ENCODE results near the gene ABLIM2.

DNA sequence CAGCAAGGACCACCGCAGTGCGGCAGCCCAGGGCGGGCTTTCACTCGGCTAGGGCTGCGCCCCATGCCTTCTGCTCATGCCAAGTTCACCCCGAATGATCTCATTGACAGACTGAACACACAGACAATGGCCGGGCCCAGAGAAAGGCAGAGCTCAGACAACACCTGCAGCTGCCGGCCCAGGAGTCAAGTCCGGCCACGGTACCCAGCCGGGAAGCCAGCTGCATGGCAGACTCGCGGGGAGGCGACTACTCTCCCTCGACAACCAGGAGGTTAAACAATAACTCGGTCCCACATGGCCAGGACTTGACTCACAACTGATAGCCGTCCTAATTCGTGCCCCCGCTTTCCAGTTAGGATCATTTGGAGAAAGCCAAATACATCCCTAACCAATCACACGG, 50.4 kb downstream of the ABLIM2 start:
- TF ChIP-seq, protein P1, sequence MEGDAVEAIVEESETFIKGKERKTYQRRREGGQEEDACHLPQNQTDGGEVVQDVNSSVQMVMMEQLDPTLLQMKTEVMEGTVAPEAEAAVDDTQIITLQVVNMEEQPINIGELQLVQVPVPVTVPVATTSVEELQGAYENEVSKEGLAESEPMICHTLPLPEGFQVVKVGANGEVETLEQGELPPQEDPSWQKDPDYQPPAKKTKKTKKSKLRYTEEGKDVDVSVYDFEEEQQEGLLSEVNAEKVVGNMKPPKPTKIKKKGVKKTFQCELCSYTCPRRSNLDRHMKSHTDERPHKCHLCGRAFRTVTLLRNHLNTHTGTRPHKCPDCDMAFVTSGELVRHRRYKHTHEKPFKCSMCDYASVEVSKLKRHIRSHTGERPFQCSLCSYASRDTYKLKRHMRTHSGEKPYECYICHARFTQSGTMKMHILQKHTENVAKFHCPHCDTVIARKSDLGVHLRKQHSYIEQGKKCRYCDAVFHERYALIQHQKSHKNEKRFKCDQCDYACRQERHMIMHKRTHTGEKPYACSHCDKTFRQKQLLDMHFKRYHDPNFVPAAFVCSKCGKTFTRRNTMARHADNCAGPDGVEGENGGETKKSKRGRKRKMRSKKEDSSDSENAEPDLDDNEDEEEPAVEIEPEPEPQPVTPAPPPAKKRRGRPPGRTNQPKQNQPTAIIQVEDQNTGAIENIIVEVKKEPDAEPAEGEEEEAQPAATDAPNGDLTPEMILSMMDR (IDR thresholded peaks at IDR 0.05), result no peak
- no peak for TF ChIP-seq POLR2A (IDR thresholded peaks at IDR 0.05)
